HK-2 (cell line): ENCODE results near the gene CNTFR.

Experiments
- DNase-seq: peaks from one replicate; pipeline ENCODE4 v3.0.0-alpha.2; 2018; ENCODE audit not compliant: unreplicated experiment

The CNTFR gene

GRCh38 chr9:34507556-34507955, 82.0 kb downstream of the CNTFR start:
- DNase-seq = no peak

GRCh38 chr9:34506623-34507022, 82.9 kb downstream of the CNTFR start:
- DNase-seq = no peak

- DNase-seq = no peak
Observed at GRCh38 chr9:34505370-34506120, 84.0 kb downstream of the CNTFR start.

GRCh38 chr9:34503406-34503805, 86.1 kb downstream of the CNTFR start:
- no peak for DNase-seq

- no peak for DNase-seq
Observed at GRCh38 chr9:34502891-34503290, 86.6 kb downstream of the CNTFR start.

GRCh38 chr9:34502471-34502870, 87.1 kb downstream of the CNTFR start:
- no peak for DNase-seq

GRCh38 chr9:34501889-34502425, 87.6 kb downstream of the CNTFR start:
- DNase-seq = no peak
